ENCODE data around the gene TTYH1.

Gene TTYH1

DNA sequence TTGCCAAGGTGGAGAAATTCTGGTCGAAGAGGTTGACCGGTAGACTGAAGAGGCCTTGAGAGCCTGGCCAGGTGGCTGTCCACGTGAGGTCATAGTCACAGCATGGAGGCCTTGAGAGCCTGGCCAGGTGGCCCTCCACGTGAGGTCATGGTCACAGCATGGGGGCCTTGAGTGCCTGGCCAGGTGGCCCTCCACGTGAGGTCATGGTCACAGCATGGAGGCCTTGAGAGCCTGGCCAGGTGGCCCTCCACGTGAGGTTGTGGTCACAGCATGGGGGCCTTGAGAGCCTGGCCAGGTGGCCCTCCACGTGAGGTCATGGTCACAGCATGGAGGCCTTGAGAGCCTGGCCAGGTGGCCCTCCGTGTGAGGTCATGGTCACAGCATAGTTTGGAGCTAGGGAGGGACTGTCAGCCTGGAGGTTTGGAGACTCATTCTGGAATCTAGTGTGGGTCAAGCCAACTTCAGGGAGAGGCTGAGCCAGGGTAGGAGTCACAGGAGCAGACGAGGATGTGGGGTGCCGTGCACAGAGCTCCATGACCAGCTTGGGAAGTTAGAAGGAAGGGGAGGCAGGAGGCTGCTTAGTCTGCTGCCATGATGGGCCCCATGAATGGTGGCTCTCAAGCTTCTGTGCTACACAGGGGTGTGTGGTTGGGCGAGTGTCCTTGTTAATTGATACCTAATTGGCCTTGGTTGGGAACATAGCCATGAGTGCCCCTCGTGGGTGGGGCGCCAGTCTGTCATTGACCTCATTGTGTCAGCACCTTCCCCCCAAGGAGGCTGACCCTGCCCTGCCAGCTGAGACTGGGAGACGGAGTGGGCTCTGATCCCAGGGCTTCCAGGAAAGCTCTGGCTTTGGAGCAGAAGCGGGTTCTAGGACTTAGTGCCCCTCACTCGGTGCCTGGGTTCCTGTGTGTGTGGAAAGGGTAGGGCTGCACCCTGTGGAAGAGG, 44.3 kb downstream of the TTYH1 start:
- H3K4me3 ChIP-seq (ENCODE audit: low read length) = no peak overlapping the region
- TF ChIP-seq, protein P1, sequence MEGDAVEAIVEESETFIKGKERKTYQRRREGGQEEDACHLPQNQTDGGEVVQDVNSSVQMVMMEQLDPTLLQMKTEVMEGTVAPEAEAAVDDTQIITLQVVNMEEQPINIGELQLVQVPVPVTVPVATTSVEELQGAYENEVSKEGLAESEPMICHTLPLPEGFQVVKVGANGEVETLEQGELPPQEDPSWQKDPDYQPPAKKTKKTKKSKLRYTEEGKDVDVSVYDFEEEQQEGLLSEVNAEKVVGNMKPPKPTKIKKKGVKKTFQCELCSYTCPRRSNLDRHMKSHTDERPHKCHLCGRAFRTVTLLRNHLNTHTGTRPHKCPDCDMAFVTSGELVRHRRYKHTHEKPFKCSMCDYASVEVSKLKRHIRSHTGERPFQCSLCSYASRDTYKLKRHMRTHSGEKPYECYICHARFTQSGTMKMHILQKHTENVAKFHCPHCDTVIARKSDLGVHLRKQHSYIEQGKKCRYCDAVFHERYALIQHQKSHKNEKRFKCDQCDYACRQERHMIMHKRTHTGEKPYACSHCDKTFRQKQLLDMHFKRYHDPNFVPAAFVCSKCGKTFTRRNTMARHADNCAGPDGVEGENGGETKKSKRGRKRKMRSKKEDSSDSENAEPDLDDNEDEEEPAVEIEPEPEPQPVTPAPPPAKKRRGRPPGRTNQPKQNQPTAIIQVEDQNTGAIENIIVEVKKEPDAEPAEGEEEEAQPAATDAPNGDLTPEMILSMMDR (conservative IDR thresholded peaks at IDR 0.05; ENCODE audit: low read depth, low read length) = no peak
- DNase-seq (ENCODE audit: low read depth) = no peak

DNA sequence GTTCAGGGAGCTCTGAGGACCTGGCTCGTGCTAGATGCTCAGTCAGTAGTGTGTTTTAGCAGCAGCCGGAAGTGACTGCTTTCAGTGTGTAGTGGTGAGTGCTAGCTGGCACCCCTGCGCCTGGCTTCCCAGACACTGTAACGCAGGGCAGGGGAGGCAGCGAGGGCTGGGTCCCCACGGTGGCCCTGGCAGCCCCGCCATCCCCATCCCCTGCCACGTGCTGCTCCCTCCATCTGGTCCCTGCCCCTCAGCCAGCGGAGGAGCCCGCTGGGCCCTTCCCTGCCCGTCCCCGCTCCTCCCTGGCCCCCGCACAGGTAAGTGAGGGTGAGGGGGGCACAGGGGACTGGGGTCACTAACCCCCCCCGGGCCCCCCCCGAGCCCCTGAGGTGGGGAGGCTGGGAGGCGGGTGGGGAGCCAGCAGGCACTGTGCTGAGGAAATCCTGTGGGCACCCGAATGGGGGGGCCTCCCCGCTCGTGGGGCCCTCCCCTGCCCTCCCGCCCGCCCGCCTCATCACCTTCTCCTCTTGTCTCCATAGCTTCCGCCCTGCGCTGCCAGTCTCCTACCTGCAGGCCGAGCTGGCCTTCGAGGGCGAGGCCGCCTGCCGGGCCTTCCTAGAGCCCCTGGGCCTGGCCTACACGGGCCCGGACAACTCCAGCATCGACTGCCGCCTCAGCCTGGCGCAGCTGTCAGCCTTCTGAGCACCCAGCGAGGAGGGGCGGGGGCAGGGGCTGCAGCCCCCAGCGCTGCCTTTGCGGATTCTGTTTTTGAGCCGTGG, 45.2 kb downstream of the TTYH1 start:
- TF ChIP-seq, protein P1 (conservative IDR thresholded peaks at IDR 0.05; ENCODE audit: low read depth, low read length) = no peak
- DNase-seq (ENCODE audit: low read depth) = no peak
- no peak overlapping the region for H3K4me3 ChIP-seq (ENCODE audit: low read length)

DNA sequence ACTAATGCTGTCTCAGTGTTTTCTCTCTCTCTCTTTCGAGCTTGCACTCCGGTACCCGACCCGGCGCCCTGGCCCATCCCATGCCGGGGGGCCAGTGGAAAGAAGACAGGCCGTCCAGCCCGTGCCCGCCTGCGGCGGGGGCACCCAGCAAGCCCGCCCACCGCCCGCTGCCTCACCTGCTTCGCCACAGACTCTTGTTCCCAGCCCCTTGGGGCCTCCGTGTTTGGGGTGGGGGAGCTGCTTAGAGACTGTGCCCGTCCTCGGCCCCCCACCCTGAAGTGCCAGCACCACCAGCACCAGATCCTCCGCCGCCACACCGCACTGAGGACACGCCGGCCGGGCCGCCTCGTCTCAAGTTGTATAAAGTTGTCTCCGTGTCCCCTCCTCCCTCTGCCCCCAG, 45.9 kb downstream of the TTYH1 start:
- TF ChIP-seq, protein P1 (conservative IDR thresholded peaks at IDR 0.05; ENCODE audit: low read depth, low read length) = no peak
- H3K4me3 ChIP-seq (ENCODE audit: low read length) = no peak overlapping the region
- DNase-seq (ENCODE audit: low read depth) = no peak

DNA sequence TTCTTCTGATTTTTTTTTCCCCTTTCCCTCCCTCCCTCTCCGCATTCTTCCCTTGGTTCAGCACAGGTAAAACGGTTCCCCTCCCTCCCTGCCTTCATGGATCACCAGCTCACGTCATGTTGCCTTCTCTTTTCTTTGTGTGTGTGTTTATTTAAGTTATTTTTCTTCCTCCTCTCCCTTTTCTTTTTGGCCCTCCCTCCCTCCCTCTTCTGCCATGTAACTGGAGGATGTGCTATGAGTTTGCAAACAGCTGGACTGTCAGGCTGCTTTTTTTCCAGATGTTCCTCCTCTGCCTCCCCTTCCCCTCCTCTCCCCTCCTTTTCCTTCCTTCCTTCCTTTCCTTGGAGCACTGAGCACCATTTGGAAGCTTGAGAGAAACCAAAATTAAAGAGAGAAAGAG, 46.3 kb downstream of the TTYH1 start:
- no peak for DNase-seq (ENCODE audit: low read depth)
- TF ChIP-seq, protein P1 (conservative IDR thresholded peaks at IDR 0.05; ENCODE audit: low read depth, low read length) = no peak
- H3K4me3 ChIP-seq (ENCODE audit: low read length) = no peak overlapping the region

DNA sequence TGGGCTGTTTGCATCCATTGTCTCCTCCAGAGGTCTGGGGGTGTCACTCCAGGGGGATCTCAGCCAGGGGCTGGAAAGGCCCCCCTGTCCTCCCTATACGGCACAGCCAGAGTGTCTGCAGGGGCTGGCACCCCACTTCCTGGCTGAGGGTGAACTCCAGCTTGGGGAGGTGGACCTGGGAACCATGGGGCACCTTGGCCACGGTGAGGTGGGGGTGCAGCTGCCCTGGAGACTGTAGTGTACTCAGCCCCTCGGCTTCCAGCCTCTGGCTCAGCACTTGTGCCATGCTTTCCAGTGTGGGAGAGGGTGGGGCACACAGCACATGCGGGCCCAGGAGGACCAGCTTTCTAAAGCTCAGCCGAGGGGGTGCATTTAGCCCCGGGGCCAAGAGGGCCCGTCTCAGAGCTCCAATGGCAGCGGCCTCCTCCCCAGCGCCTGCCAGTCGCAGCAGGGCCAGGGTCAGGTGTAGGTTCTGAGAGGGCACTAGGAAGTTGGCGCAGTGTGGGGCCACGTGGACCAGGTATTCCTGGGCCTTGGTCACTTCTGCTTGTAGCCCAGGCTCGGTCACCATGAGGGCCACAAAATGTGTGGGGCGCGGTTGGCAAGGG, 46.9 kb downstream of the TTYH1 start:
- H3K4me3 ChIP-seq (ENCODE audit: low read length) = peak overlapping the region; percentile 39
- DNase-seq (ENCODE audit: low read depth) = no peak
- TF ChIP-seq, protein P1 (conservative IDR thresholded peaks at IDR 0.05; ENCODE audit: low read depth, low read length) = no peak

DNA sequence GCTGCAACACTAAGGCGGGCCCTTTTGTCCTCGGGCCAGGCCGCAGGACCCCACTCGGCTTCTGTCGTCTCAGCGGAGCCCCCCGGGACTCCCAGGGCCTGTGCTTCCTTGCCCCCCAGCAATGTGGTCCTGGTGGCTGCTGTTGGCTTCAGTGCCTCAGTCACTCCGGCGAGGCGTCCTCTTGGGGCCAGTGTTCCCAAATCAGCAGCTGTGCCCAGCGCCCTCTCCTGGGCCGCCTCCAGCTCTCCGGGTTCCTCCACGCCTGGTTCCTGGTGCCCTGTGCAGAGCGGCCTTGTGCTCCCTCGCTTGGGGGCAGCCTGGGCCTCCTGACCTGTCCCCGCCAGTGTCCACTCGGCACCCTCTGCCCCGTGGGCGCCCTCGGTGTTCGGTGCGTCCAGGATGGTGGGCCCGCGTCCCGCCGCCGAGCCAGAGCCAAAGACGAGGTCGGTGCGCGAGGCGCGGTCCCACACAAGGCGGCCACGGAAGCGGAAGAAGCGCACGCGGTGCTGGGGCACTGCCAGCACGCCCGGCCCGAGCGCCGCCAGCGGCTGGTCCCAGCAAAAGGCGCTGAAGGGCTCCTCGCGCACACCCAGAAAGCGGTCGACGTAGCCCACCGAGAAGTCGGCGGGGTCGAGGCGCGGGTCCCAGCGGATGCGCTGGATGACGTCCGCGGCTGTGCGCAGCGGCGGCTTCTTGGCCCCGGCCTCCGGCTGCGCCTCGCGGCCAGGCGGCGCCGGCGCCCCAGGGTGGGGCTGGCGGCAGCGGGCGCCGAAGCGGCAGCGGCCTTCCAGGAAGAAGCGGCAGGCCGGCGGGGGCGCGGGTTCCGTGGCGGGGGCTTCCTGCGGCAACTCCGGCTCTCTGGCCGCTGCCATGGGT, 47.6 kb downstream of the TTYH1 start:
- H3K4me3 ChIP-seq (ENCODE audit: low read length) = peak overlapping the region; percentile 48
- no peak for DNase-seq (ENCODE audit: low read depth)
- TF ChIP-seq, protein P1 (conservative IDR thresholded peaks at IDR 0.05; ENCODE audit: low read depth, low read length) = peak; percentile 30
